ENCODE results near the gene CEP95. TPM values are rescaled to one million over a fixed set of nuclear protein-coding genes. Genes with fewer than 3 reads are reported as not detected.

The CEP95 gene
- polyA plus RNA-seq, 1 donor from 2014 or later: 220 TPM

- no peak for TF ChIP-seq RAD21 (conservative IDR thresholded peaks at IDR 0.05)
- no peak for TF ChIP-seq MXI1 (conservative IDR thresholded peaks at IDR 0.05; ENCODE audit: poor library complexity, severe bottlenecking)
- TF ChIP-seq EP300 (conservative IDR thresholded peaks at IDR 0.05; ENCODE audit: poor library complexity, severe bottlenecking): no peak
- no peak for TF ChIP-seq TAF1 (IDR thresholded peaks at IDR 0.05; ENCODE audit: low read depth)
- TF ChIP-seq EZH2 (IDR thresholded peaks at IDR 0.05; ENCODE audit: borderline replicate concordance, insufficient read depth, low read length, poor library complexity, severe bottlenecking): no peak
- no peak for TF ChIP-seq POLR2AphosphoS5 (IDR thresholded peaks at IDR 0.05)
- TF ChIP-seq CTCF (IDR thresholded peaks at IDR 0.05; ENCODE audit: poor library complexity, severe bottlenecking): no peak
- no peak for TF ChIP-seq REST (IDR thresholded peaks at IDR 0.05; ENCODE audit: borderline replicate concordance)
- no peak for TF ChIP-seq SMC3 (conservative IDR thresholded peaks at IDR 0.05; ENCODE audit: poor library complexity)
- no peaks in the 10 kb centered on the region for H3K9me3 ChIP-seq (ENCODE audit: low read length)
- no peaks in the 10 kb centered on the region for H3K27me3 ChIP-seq (ENCODE audit: insufficient read depth, low read depth, low read length)
- H3K27ac ChIP-seq (ENCODE audit: low read length): no peak overlapping the region
- no peak overlapping the region for H3K4me2 ChIP-seq (ENCODE audit: low read length)
- no peak overlapping the region for H3K9ac ChIP-seq (ENCODE audit: low read length)
- H3K79me2 ChIP-seq (replicated peaks; ENCODE audit: insufficient read depth, low read length): peaks cover 68% of the 10 kb centered on the region
- peaks cover 19% of the 10 kb centered on the region for H3F3A ChIP-seq (ENCODE audit: insufficient read depth, low read length, poor library complexity, severe bottlenecking)
- no peaks in the 10 kb centered on the region for H3K9me2 ChIP-seq (ENCODE audit: insufficient read depth, low read length)
- peaks cover 32% of the 10 kb centered on the region for H3K36me3 ChIP-seq (ENCODE audit: insufficient read depth, low read length)
- H4K20me1 ChIP-seq (ENCODE audit: insufficient read depth): peaks cover 28% of the 10 kb centered on the region
- no peak overlapping the region for H2AFZ ChIP-seq (ENCODE audit: low read depth, low read length)
- peak overlapping the region; percentile 97 for H3K4me3 ChIP-seq (ENCODE audit: low read length)
These were observed 4.0 kb upstream of the CEP95 start for GRCh38 chr17:64502809-64503208.

GRCh38 chr17:64503341-64503740, 3.4 kb upstream of the CEP95 start:
- Histone ChIP-seq H3K4me3 (ENCODE audit: low read length) (peak overlapping the region; percentile 97), H2AFZ (ENCODE audit: low read depth, low read length) (no peak overlapping the region), H3K4me2 (ENCODE audit: low read length) (peak overlapping the region; percentile 95), H3K27me3 (ENCODE audit: insufficient read depth, low read depth, low read length) (no peaks in the 10 kb centered on the region), H3F3A (ENCODE audit: insufficient read depth, low read length, poor library complexity, severe bottlenecking) (peaks cover 16% of the 10 kb centered on the region), H4K20me1 (ENCODE audit: insufficient read depth) (peaks cover 28% of the 10 kb centered on the region), H3K9me3 (ENCODE audit: low read length) (no peaks in the 10 kb centered on the region), H3K79me2 (replicated peaks; ENCODE audit: insufficient read depth, low read length) (peaks cover 73% of the 10 kb centered on the region), H3K36me3 (ENCODE audit: insufficient read depth, low read length) (peaks cover 32% of the 10 kb centered on the region), H3K9me2 (ENCODE audit: insufficient read depth, low read length) (no peaks in the 10 kb centered on the region), H3K27ac (ENCODE audit: low read length) (no peak overlapping the region), H3K9ac (ENCODE audit: low read length) (peak overlapping the region; percentile 100)
- TF ChIP-seq TAF1 (IDR thresholded peaks at IDR 0.05; ENCODE audit: low read depth) (no peak), CTCF (IDR thresholded peaks at IDR 0.05; ENCODE audit: poor library complexity, severe bottlenecking) (no peak), MXI1 (conservative IDR thresholded peaks at IDR 0.05; ENCODE audit: poor library complexity, severe bottlenecking) (no peak), POLR2AphosphoS5 (IDR thresholded peaks at IDR 0.05) (no peak), EZH2 (IDR thresholded peaks at IDR 0.05; ENCODE audit: borderline replicate concordance, insufficient read depth, low read length, poor library complexity, severe bottlenecking) (no peak), EP300 (conservative IDR thresholded peaks at IDR 0.05; ENCODE audit: poor library complexity, severe bottlenecking) (no peak), RAD21 (conservative IDR thresholded peaks at IDR 0.05) (no peak), REST (IDR thresholded peaks at IDR 0.05; ENCODE audit: borderline replicate concordance) (no peak), SMC3 (conservative IDR thresholded peaks at IDR 0.05; ENCODE audit: poor library complexity) (no peak)

Measured in neural cell (in vitro differentiated cells).